ENCODE data around the gene FCAMR.

DNA sequence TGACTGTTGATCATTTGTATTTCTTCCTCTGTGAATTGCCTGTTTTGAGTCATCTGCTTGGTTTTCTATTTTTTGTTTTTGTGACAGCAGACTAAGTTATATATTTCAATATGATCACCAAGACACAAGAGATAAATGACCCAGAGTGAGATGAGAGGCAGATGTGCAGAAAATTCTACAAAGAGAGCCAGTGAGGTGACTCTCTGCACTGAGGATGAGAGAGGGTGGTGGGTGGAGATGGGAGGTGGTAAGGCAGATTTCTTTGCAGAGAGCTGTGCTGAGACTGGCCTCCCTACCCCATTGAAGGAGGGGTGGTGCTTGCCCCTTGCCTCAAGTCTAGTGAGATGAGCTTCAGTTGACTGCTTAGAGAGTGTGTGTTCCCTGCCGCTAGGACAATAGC lies 17.6 kb upstream of the FCAMR start:
- TF ChIP-seq, protein P1, sequence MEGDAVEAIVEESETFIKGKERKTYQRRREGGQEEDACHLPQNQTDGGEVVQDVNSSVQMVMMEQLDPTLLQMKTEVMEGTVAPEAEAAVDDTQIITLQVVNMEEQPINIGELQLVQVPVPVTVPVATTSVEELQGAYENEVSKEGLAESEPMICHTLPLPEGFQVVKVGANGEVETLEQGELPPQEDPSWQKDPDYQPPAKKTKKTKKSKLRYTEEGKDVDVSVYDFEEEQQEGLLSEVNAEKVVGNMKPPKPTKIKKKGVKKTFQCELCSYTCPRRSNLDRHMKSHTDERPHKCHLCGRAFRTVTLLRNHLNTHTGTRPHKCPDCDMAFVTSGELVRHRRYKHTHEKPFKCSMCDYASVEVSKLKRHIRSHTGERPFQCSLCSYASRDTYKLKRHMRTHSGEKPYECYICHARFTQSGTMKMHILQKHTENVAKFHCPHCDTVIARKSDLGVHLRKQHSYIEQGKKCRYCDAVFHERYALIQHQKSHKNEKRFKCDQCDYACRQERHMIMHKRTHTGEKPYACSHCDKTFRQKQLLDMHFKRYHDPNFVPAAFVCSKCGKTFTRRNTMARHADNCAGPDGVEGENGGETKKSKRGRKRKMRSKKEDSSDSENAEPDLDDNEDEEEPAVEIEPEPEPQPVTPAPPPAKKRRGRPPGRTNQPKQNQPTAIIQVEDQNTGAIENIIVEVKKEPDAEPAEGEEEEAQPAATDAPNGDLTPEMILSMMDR (conservative IDR thresholded peaks at IDR 0.05 in 1 of 2, IDR thresholded peaks at IDR 0.05 in 1 of 2; ENCODE audit: low read depth in 1 of 2, low read length in 2 of 2) = no peak
- TF ChIP-seq EZH2 (IDR thresholded peaks at IDR 0.05; ENCODE audit: low read length, missing control alignments) = no peak
